Transverse colon (tissue), 4 donors: ENCODE measurements around the gene BNIP1. TPM values are rescaled to one million over a fixed set of nuclear protein-coding genes. Genes with fewer than 3 reads are reported as not detected.

Experiments used
- DNase-seq: peaks from one replicate; pipeline ENCODE4 v3.0.0-alpha.2; 2019
- H3K27ac ChIP-seq, 4 donors: fragments of 200-600 bp; sonication (generic); 2 replicates each; pipeline ENCODE4 v1.5.1; 2016 to 2018; ENCODE audit warnings: inconsistent platforms in 4 of 4
- H3K27me3 ChIP-seq: fragments of 200-600 bp; sonication (generic); 2 replicates; pipeline ENCODE4 v1.5.1; 2017; ENCODE audit warnings: inconsistent platforms
- H3K36me3 ChIP-seq, 4 donors: fragments of 200-600 bp; sonication (generic); 2 replicates each; pipeline ENCODE4 v1.5.1; 2017 to 2019; ENCODE audit warnings: inconsistent platforms in 4 of 4
- H3K4me1 ChIP-seq, 4 donors: fragments of 200-600 bp; sonication (generic); 2 replicates each; pipeline ENCODE4 v1.5.1; 2017 to 2020; ENCODE audit warnings: inconsistent platforms in 4 of 4
- H3K4me3 ChIP-seq, 4 donors: fragments of 200-600 bp; sonication (generic); 1 replicate in 1 of 4; 2 replicates in 3 of 4; pipeline versions ENCODE4 v1.5.1 to v1.6.1; 2017 to 2019; ENCODE audit warnings: inconsistent platforms in 4 of 4
- H3K9me3 ChIP-seq, 2 donors: fragments of 200-600 bp; sonication (generic); 2 replicates each; pipeline ENCODE4 v1.5.1; 2017 to 2019; ENCODE audit warnings: inconsistent platforms in 2 of 2
- CTCF ChIP-seq, 5 experiments: fragments of 200-600 bp in 3 of 5; fragments of 450-650 bp in 2 of 5; sonication (generic) in 3 of 5; IDR thresholded peaks; 1 replicate in 2 of 5; 2 replicates in 3 of 5; pipeline ENCODE4 v1.5.1; 2016 to 2017; ENCODE audit warnings: antibody characterized with exemption in 5 of 5, inconsistent platforms in 3 of 5, mild to moderate bottlenecking in 2 of 5, moderate library complexity in 1 of 5
- EP300 ChIP-seq: sonication (generic); formaldehyde crosslinking; IDR thresholded peaks from one replicate; pipeline ENCODE4 v1.6.1; 2017; ENCODE audit warnings: antibody characterized with exemption, low read depth
- POLR2A ChIP-seq: fragments of 450-650 bp; IDR thresholded peaks from one replicate; pipeline ENCODE4 v1.6.1; 2016; ENCODE audit warnings: antibody characterized with exemption, mild to moderate bottlenecking, moderate library complexity
- POLR2AphosphoS5 ChIP-seq, 3 donors: sonication (generic); formaldehyde crosslinking; IDR thresholded peaks; one replicate each; pipeline ENCODE4 v1.6.1; 2016; ENCODE audit warnings: antibody characterized with exemption in 3 of 3
- WGBS, 2 donors: methylation state at CpG; one replicate each; pipeline ENCODE4 v1.1.5; 2018; ENCODE audit warnings: low coverage in 1 of 2; 5-methylcytosine and 5-hydroxymethylcytosine counted together
- in situ Hi-C, 4 donors: fragments of 200-750 bp; cut with MboI; loops; one replicate each; pipeline versions ENCODE4 v1.15.0 to v1.15.1; 2017; ENCODE audit warnings: low sequenced_read_pairs in 3 of 4, low pct_ligation_motif_present in 1 of 4, low pct_unique_long_range_greater_than_20kb in 1 of 4
- intact Hi-C: fragments of 100-400 bp; cut with DNase I; formaldehyde crosslinking; loops from one replicate; pipeline ENCODE4 v1.15.1; 2023; ENCODE audit warnings: low total_unique reads
- total RNA-seq, 4 donors: library from RNA; depleted of rRNA; stranded (reverse); fragments of >200 nt; gene quantifications; one replicate each; pipeline ENCODE4 v1.1.0, GENCODE V29; 2016

Gene BNIP1
- total RNA-seq, 4 donors from 2014 or later, result 6.0 to 7.2 TPM; not detected in 2

DNA sequence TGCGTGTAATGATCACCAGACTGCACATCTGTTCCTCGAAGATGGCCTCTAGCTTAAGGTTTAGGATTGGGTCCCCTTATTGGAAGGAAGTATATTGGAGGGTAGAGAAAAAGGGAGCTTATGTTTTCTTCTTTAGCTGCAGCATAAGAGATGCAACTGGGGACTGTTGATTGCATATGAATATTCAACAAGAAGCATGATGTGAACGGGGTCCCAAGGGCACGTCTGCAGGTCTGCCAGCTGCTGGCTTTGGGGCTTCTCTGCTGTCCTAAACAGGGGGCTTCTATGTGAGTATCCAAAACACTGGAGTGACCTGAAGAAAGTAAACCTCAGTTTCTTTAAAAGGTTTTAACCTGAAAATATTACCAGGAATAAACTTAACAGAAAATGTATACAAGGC lies 3.6 kb upstream of the BNIP1 start:
- H3K27ac ChIP-seq, result no peak overlapping the region
- in situ Hi-C loops (loop anchor here (10.0 to 25.0 kb wide), 3 partner anchors 136 to 428 kb away; partner anchors contain the start of gene ATP6V0E1 (in 3 of the 4)), intact Hi-C loops (loop anchor here (10.0 kb wide), 1 partner anchor 156 kb away; the partner anchor contains the start of gene ATP6V0E1)
- no peaks in the 10 kb centered on the region for H3K9me3 ChIP-seq
- no peak for TF ChIP-seq POLR2AphosphoS5 (IDR thresholded peaks at IDR 0.05)
- TF ChIP-seq POLR2A, result no peak
- no peak for TF ChIP-seq EP300
- TF ChIP-seq CTCF (IDR thresholded peaks at IDR 0.05), result no peak
- DNase-seq, result no peak
- H3K36me3 ChIP-seq, result peaks cover 0 to 8% (median 3%) of the 10 kb centered on the region in 4 donors
- H3K4me1 ChIP-seq, result peaks cover 0 to 13% (median 6%) of the 10 kb centered on the region in 4 donors
- 87 to 89% methylated on average over 4 of the region's 4 CpGs for WGBS, 2 donors
- no peaks in the 10 kb centered on the region for H3K27me3 ChIP-seq
- H3K4me3 ChIP-seq, result no peak overlapping the region

DNA sequence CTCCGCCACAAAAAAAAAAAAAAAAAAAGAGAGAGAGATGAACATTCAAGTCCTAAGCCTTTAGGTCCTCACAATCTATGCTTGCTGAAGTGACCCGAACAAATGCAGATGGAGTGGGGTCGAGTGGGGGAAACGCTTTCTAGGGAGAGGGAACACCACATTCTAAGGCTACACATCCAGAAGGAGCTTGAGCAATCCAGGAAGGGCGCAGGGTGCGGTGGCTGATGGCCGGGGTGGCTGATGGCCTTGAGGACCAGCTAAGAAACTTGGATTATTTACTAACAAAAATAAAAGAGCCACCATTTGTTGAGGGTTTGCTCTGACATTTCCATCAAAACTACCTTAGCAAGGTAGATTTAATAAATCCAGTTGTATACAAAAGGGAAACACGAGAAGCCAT lies 764 bp upstream of the BNIP1 start:
- DNase-seq, result no peak
- Histone ChIP-seq H3K27ac (no peak overlapping the region), H3K36me3 (peaks cover 0 to 13% (median 0%) of the 10 kb centered on the region in 4 donors), H3K4me3 (no peak overlapping the region), H3K27me3 (no peaks in the 10 kb centered on the region), H3K4me1 (peaks cover 0 to 13% (median 6%) of the 10 kb centered on the region in 4 donors), H3K9me3 (no peaks in the 10 kb centered on the region)
- intact Hi-C loops, result loop anchor here (10.0 kb wide), 1 partner anchor 159 kb away; the partner anchor contains the start of gene ATP6V0E1
- TF ChIP-seq POLR2A, result no peak
- TF ChIP-seq CTCF (IDR thresholded peaks at IDR 0.05), result no peak
- no peak for TF ChIP-seq EP300
- TF ChIP-seq POLR2AphosphoS5 (IDR thresholded peaks at IDR 0.05), result no peak
- WGBS, 2 donors, result 84 to 87% methylated on average over 7 to 8 of the region's 8 CpGs
- in situ Hi-C loops, result loop anchor here (10.0 to 25.0 kb wide), 3 partner anchors 139 to 431 kb away; partner anchors contain the start of gene ATP6V0E1 (in 3 of the 4)

GRCh38 chr5:173148354-173148753 lies 4.0 kb downstream of the BNIP1 start:
- H3K9me3 ChIP-seq, result no peaks in the 10 kb centered on the region
- DNase-seq, result no peak
- H3K27ac ChIP-seq, result no peak overlapping the region
- TF ChIP-seq CTCF (IDR thresholded peaks at IDR 0.05) (no peak), EP300 (no peak), POLR2AphosphoS5 (IDR thresholded peaks at IDR 0.05) (no peak), POLR2A (no peak)
- H3K27me3 ChIP-seq, result no peaks in the 10 kb centered on the region
- WGBS, 2 donors, result 64% methylated on average over 2 of the region's 2 CpGs
- in situ Hi-C loops (loop anchor here (10.0 to 25.0 kb wide), 3 partner anchors 144 to 436 kb away; partner anchors contain the start of gene ATP6V0E1 (in 3 of the 4)), intact Hi-C loops (loop anchor here (10.0 kb wide), 1 partner anchor 164 kb away; the partner anchor contains the start of gene ATP6V0E1)
- peaks cover 0 to 12% (median 4%) of the 10 kb centered on the region in 4 donors for H3K36me3 ChIP-seq
- H3K4me1 ChIP-seq, result peaks cover 0 to 13% (median 6%) of the 10 kb centered on the region in 4 donors
- H3K4me3 ChIP-seq, result no peak overlapping the region

GRCh38 chr5:173152547-173152946 lies 8.2 kb downstream of the BNIP1 start:
- intact Hi-C loops, result no loop called here
- no peak for TF ChIP-seq EP300
- no peak for TF ChIP-seq POLR2A
- no peak for TF ChIP-seq POLR2AphosphoS5 (IDR thresholded peaks at IDR 0.05)
- no peak for TF ChIP-seq CTCF (IDR thresholded peaks at IDR 0.05)
- Histone ChIP-seq H3K27ac (no peak overlapping the region), H3K4me1 (no peaks in the 10 kb centered on the region), H3K27me3 (no peaks in the 10 kb centered on the region), H3K4me3 (no peak overlapping the region), H3K9me3 (no peaks in the 10 kb centered on the region), H3K36me3 (peaks cover 0 to 31% (median 10%) of the 10 kb centered on the region in 4 donors)
- 95% methylated on average over 2 to 5 of the region's 5 CpGs for whole genome bisulfite sequencing, 2 donors
- in situ Hi-C loops, result no loop called here
- no peak for DNase-seq
